ENCODE results near the gene SLC2A1. TPM values are rescaled to one million over a fixed set of nuclear protein-coding genes. Genes with fewer than 3 reads are reported as not detected.

SLC2A1 gene
- total RNA-seq, 6 donors from 2014 or later, result 6.3 to 24.3 (median 10.5) TPM

DNA sequence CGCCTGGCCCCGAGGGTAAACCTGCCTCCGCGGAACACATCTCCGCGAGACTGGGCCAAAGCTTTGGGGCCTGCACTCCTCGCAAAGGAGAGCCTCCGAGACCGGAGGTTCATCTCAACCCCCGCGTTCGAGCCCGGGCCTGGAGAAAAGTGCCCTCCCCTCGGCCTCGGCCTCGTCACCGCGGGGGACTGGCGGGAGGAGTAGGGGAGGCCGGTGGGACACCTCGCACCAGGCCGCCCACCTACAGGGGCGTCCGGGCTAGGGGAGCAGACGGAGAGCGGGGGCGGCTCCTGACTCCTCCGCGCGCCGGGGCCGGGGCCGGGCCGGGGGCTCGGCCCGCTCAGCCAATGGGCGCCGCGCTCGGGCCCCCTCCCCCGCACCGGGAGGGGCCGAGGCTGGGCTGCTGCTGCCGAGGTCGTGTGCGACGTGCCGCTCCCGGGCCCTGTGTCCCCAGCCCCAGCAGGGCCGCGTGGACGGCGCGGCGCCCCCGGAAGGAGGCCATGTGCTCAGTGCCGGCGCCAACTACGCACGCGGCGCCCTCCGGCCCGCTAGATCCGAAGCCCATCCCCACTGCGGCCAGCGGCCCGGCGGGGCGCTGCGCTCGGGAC, 684 bp downstream of the SLC2A1 start:
- DNase-seq, result peak; percentile 37 to 91
- Histone ChIP-seq H3K27ac (peak overlapping the region; percentile 50 to 85 (median 78)), H3K9me3 (no peaks in the 10 kb centered on the region), H3K36me3 (no peaks in the 10 kb centered on the region), H3K4me3 (peak overlapping the region; percentile 59 to 87 (median 74)), H3K27me3 (no peaks in the 10 kb centered on the region), H3K4me1 (peaks cover 29 to 53% (median 29%) of the 10 kb centered on the region in 4 donors)
- WGBS, 2 donors, result 0 to 5% methylated on average over 5 to 28 of the region's 72 CpGs
- ATAC-seq (ENCODE audit: low FRiP score in 2 of 2), result peak; percentile 1 to 74
- TF ChIP-seq POLR2AphosphoS5 (IDR thresholded peaks at IDR 0.05), result no peak
- TF ChIP-seq, protein P1, sequence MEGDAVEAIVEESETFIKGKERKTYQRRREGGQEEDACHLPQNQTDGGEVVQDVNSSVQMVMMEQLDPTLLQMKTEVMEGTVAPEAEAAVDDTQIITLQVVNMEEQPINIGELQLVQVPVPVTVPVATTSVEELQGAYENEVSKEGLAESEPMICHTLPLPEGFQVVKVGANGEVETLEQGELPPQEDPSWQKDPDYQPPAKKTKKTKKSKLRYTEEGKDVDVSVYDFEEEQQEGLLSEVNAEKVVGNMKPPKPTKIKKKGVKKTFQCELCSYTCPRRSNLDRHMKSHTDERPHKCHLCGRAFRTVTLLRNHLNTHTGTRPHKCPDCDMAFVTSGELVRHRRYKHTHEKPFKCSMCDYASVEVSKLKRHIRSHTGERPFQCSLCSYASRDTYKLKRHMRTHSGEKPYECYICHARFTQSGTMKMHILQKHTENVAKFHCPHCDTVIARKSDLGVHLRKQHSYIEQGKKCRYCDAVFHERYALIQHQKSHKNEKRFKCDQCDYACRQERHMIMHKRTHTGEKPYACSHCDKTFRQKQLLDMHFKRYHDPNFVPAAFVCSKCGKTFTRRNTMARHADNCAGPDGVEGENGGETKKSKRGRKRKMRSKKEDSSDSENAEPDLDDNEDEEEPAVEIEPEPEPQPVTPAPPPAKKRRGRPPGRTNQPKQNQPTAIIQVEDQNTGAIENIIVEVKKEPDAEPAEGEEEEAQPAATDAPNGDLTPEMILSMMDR (IDR thresholded peaks at IDR 0.05), result peak in 1 of 6 experiments; percentile 40

DNA sequence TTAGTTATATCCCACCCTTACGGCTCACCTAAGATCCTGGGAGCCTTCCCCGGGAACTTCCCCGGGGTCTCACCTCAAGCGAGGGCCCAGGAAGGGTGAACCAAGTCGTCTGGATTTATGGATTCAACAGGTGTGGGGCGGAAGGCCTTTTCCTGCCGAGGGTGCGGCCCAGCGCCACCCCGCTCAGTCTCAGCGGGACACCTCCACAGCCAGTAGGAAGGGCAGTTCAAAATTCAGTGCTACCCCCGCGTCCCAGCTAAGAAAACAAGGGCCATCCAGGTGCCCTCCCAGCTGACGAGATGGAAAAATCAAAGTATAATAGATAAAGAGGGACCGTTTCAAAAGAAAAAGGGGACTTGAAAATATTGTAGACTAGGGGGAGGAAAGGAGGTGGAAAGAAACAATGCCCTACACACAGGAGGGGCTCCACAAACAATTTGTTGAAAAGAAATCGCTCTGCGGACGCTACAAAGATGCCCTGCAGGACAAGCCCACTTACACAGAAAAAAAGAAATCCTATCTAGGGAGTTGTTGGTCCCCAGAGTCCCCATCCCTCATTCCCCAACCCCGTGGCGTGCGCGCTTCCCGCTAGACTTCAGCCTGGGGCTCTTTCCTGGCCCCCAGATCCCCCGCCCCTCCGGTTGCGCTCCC, 1.3 kb downstream of the SLC2A1 start:
- Histone ChIP-seq H3K27me3 (no peaks in the 10 kb centered on the region), H3K9me3 (no peaks in the 10 kb centered on the region), H3K4me3 (peak overlapping the region; percentile 21 to 87 (median 72)), H3K27ac (peak overlapping the region; percentile 50 to 85 (median 78)), H3K4me1 (peaks cover 25 to 51% (median 28%) of the 10 kb centered on the region in 4 donors), H3K36me3 (no peaks in the 10 kb centered on the region)
- WGBS, 2 donors, result 62 to 79% methylated on average over 18 to 26 of the region's 26 CpGs
- no peak for ATAC-seq (ENCODE audit: low FRiP score in 2 of 2)
- TF ChIP-seq POLR2AphosphoS5 (IDR thresholded peaks at IDR 0.05), result no peak
- no peak for TF ChIP-seq POLR2A (IDR thresholded peaks at IDR 0.05)
- TF ChIP-seq, protein P1 (IDR thresholded peaks at IDR 0.05), result no peak
- no peak for TF ChIP-seq EP300 (IDR thresholded peaks at IDR 0.05)
- DNase-seq, result peak in 1 of 2 donors; percentile 71

DNA sequence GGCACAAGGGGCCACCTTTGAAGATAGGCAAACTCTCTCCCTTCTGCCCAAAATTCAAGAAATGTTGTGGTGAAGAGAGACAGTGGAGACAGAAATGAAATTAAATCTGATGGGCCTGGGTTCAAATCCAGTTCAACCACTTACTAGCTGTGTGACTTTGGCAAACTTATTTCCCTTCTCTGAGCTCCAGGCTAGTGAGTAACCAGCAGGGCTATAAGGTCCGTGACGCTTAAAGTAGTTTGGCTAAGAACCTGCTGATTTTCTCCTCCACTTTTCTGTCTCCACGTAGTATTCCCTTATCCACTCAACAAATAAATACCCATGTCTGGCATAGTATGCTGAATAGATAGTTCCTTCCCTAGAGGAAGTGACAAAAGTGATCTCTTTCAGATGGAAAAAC, 1.9 kb downstream of the SLC2A1 start:
- no peak for ATAC-seq (ENCODE audit: low FRiP score in 2 of 2)
- Histone ChIP-seq H3K4me1 (peaks cover 20 to 47% (median 27%) of the 10 kb centered on the region in 4 donors), H3K4me3 (peak overlapping the region in 2 of 4 donors; percentile 84 to 87), H3K27me3 (no peaks in the 10 kb centered on the region), H3K36me3 (no peaks in the 10 kb centered on the region), H3K9me3 (no peaks in the 10 kb centered on the region), H3K27ac (peak overlapping the region in 1 of 4 donors; percentile 82)
- DNase-seq, result no peak
- WGBS, 2 donors, result 85 to 87% methylated on average over 3 of the region's 3 CpGs
- TF ChIP-seq POLR2AphosphoS5 (IDR thresholded peaks at IDR 0.05) (no peak), POLR2A (IDR thresholded peaks at IDR 0.05) (no peak), EP300 (IDR thresholded peaks at IDR 0.05) (no peak)
- TF ChIP-seq, protein P1 (IDR thresholded peaks at IDR 0.05), result no peak

DNA sequence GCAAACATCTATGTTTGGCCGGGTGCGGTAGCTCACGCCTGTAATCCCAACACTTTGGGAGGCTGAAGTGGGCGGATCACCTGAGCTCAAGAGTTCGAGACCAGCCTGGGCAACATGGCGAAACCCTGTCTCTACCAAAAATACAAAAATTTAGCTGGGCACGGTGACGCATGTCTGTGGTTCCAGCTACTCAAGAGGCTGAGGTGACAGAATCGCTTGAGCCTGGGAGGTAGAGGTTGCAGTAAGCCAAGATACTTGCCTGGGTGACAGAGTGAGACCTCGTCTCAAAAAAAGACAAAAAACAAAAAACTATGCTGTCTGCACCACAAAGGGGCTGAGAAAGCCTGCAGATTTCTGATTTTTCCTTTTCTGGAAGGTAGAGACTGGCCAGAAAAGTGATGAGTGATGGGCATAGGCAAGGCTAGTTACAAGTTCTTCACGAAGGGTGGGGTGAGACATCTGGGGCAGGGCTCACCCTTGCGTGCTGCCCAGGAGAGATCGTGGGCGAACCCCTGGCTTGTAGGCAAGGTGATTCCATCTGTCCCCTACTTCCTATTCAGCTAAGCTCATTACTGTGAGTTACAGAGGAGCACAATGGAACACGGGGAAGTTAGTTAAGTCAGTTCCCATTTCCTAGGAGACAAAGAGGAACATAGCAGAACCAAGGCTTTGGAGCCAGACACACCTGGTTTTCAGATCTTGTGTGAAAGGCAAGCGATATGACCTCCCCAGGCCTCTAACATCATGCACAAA, 3.2 kb downstream of the SLC2A1 start:
- H3K9me3 ChIP-seq, result no peaks in the 10 kb centered on the region
- no peak overlapping the region for H3K4me3 ChIP-seq
- H3K36me3 ChIP-seq, result no peaks in the 10 kb centered on the region
- no peaks in the 10 kb centered on the region for H3K27me3 ChIP-seq
- 75 to 85% methylated on average over 16 of the region's 16 CpGs for WGBS, 2 donors
- TF ChIP-seq POLR2A (IDR thresholded peaks at IDR 0.05) (no peak), EP300 (IDR thresholded peaks at IDR 0.05) (no peak), POLR2AphosphoS5 (IDR thresholded peaks at IDR 0.05) (no peak)
- TF ChIP-seq, protein P1 (IDR thresholded peaks at IDR 0.05), result no peak
- ATAC-seq (ENCODE audit: low FRiP score in 2 of 2) (no peak), DNase-seq (no peak)
- peaks cover 20 to 41% (median 27%) of the 10 kb centered on the region in 4 donors for H3K4me1 ChIP-seq
- no peak overlapping the region for H3K27ac ChIP-seq
